ENCODE measurements around the gene GNGT2. TPM values are rescaled to one million over a fixed set of nuclear protein-coding genes. Genes with fewer than 3 reads are reported as not detected.

Gene GNGT2
- total RNA-seq, 1 experiment from 2014 or later: not detected

DNA sequence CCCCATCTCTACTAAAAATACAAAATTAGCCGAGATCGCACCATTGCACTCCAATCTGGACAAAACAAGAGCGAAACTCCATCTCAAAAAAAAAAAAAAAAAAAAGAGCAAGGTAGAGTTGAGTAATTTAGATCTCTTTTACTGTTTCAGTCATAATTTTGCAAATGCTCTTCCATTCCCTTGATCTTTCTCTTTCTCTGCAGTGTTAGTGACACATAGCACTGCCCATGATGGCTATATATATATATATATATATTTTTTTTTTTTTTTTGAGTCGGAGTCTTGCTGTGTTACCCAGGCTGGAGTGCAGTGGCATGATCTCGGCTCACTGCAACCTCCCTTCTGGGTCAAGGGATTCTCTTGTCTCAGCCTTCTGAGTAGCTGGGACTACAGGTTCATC, 32.4 kb upstream of the GNGT2 start:
- intact Hi-C loops (cut with micrococcal nuclease; ENCODE audit: unreplicated experiment): no loop called here
- no peak for DNase-seq (ENCODE audit: low read depth, low spot score)
- H3K9me3 ChIP-seq (ENCODE audit: control insufficient read depth, insufficient read depth, low read depth, low read length): no peaks in the 10 kb centered on the region
- H3K4me3 ChIP-seq (ENCODE audit: low read depth in 2 of 2, low read length in 2 of 2): no peak overlapping the region
- in situ Hi-C loops (cut with HindIII; ENCODE audit: low pct_unique_long_range_greater_than_20kb, low sequenced_read_pairs): no loop called here
- TF ChIP-seq SIN3A (IDR thresholded peaks at IDR 0.05; ENCODE audit: borderline replicate concordance, insufficient read depth, low read depth, low read length) (no peak), TCF7L2 (IDR thresholded peaks at IDR 0.05; ENCODE audit: low read depth, low read length) (no peak), REST (IDR thresholded peaks at IDR 0.05; ENCODE audit: insufficient read depth in 1 of 2, low read depth in 2 of 2, low read length in 1 of 2) (no peak), POLR2AphosphoS5 (IDR thresholded peaks at IDR 0.05; ENCODE audit: low read depth, low read length) (no peak)
- TF ChIP-seq, protein P1, sequence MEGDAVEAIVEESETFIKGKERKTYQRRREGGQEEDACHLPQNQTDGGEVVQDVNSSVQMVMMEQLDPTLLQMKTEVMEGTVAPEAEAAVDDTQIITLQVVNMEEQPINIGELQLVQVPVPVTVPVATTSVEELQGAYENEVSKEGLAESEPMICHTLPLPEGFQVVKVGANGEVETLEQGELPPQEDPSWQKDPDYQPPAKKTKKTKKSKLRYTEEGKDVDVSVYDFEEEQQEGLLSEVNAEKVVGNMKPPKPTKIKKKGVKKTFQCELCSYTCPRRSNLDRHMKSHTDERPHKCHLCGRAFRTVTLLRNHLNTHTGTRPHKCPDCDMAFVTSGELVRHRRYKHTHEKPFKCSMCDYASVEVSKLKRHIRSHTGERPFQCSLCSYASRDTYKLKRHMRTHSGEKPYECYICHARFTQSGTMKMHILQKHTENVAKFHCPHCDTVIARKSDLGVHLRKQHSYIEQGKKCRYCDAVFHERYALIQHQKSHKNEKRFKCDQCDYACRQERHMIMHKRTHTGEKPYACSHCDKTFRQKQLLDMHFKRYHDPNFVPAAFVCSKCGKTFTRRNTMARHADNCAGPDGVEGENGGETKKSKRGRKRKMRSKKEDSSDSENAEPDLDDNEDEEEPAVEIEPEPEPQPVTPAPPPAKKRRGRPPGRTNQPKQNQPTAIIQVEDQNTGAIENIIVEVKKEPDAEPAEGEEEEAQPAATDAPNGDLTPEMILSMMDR (IDR thresholded peaks at IDR 0.05): no peak
- H3K36me3 ChIP-seq (ENCODE audit: control insufficient read depth, insufficient read depth, low read length): no peaks in the 10 kb centered on the region
- no peak for ATAC-seq
- no TSS peak for BruUV-seq (replicated peaks)
- H3K27me3 ChIP-seq (ENCODE audit: control insufficient read depth, insufficient read depth, low read length): no peaks in the 10 kb centered on the region
- no peaks in the 10 kb centered on the region for H3K4me1 ChIP-seq (ENCODE audit: control insufficient read depth, insufficient read depth, low read length)
- ChIA-PET POLR2A (no interaction called here), CTCF (interaction anchor here (0.7 kb wide), 1 partner anchor 898 kb away, joined by 6 read pairs; no protein-coding TSS in a partner anchor)
- H3K27ac ChIP-seq (ENCODE audit: low read length): no peak overlapping the region

- H3K4me3 ChIP-seq (ENCODE audit: low read depth in 2 of 2, low read length in 2 of 2): no peak overlapping the region
- DNase-seq (ENCODE audit: low read depth, low spot score) (no peak), ATAC-seq (no peak; the same call in 1 of the 2 replicates)
- H3K9me3 ChIP-seq (ENCODE audit: control insufficient read depth, insufficient read depth, low read depth, low read length): no peaks in the 10 kb centered on the region
- H3K36me3 ChIP-seq (ENCODE audit: control insufficient read depth, insufficient read depth, low read length): no peaks in the 10 kb centered on the region
- intact Hi-C loops (cut with micrococcal nuclease; ENCODE audit: unreplicated experiment): no loop called here
- TF ChIP-seq TCF7L2 (IDR thresholded peaks at IDR 0.05; ENCODE audit: low read depth, low read length) (no peak), SIN3A (IDR thresholded peaks at IDR 0.05; ENCODE audit: borderline replicate concordance, insufficient read depth, low read depth, low read length) (no peak), REST (IDR thresholded peaks at IDR 0.05; ENCODE audit: insufficient read depth in 1 of 2, low read depth in 2 of 2, low read length in 1 of 2) (no peak), POLR2AphosphoS5 (IDR thresholded peaks at IDR 0.05; ENCODE audit: low read depth, low read length) (no peak)
- TF ChIP-seq, protein P1 (IDR thresholded peaks at IDR 0.05): no peak
- CTCF ChIA-PET: no interaction called here
- H3K4me1 ChIP-seq (ENCODE audit: control insufficient read depth, insufficient read depth, low read length): no peaks in the 10 kb centered on the region
- H3K27ac ChIP-seq (ENCODE audit: low read length): no peak overlapping the region
- H3K27me3 ChIP-seq (ENCODE audit: control insufficient read depth, insufficient read depth, low read length): no peaks in the 10 kb centered on the region
- POLR2A ChIA-PET: interaction anchor here (0.6 kb wide), 1 partner anchor 45 kb away, joined by 3 read pairs; no protein-coding TSS in a partner anchor
- no TSS peak for BruUV-seq (replicated peaks)
- in situ Hi-C loops (cut with HindIII; ENCODE audit: low pct_unique_long_range_greater_than_20kb, low sequenced_read_pairs): no loop called here
These were observed 31.5 kb upstream of the GNGT2 start for GRCh38 chr17:49241692-49242397.
